GM18507 (cell line): ENCODE measurements around the gene FYB1.

Experiments used
- DNase-seq: peaks from one replicate; pipeline ENCODE4 v3.0.0; 2011; ENCODE audit warnings: low read depth; ENCODE audit not compliant: insufficient read length; ENCODE audit errors: extremely low spot score
- FAIRE-seq: peaks from 2 replicates; lab custom pipeline; 2011; peaks lifted over from hg19 to GRCh38; lab: Jason Lieb, UNC

FYB1 gene

GRCh38 chr5:39138892-39139291, 80.5 kb downstream of the FYB1 start:
- FAIRE-seq (no peak), DNase-seq (no peak)

- DNase-seq (no peak), FAIRE-seq (no peak)
Measured at GRCh38 chr5:39137819-39138451, 81.4 kb downstream of the FYB1 start.

- DNase-seq (no peak), FAIRE-seq (no peak)
Measured at GRCh38 chr5:39137391-39137790, 82.0 kb downstream of the FYB1 start.

GRCh38 chr5:39132792-39133191, 86.6 kb downstream of the FYB1 start:
- DNase-seq = no peak
- FAIRE-seq = no peak

GRCh38 chr5:39132128-39132447, 87.3 kb downstream of the FYB1 start:
- no peak for DNase-seq
- no peak for FAIRE-seq

GRCh38 chr5:39131210-39132127, 87.9 kb downstream of the FYB1 start:
- FAIRE-seq = no peak
- no peak for DNase-seq

GRCh38 chr5:39130716-39131115, 88.6 kb downstream of the FYB1 start:
- FAIRE-seq (no peak), DNase-seq (no peak)

GRCh38 chr5:39121922-39122321, 97.4 kb downstream of the FYB1 start:
- no peak for DNase-seq
- FAIRE-seq = no peak

- DNase-seq (no peak), FAIRE-seq (no peak)
Measured at GRCh38 chr5:39121315-39121714, 98.0 kb downstream of the FYB1 start.

- DNase-seq (no peak), FAIRE-seq (no peak)
Measured at GRCh38 chr5:39120052-39120420, 99.3 kb downstream of the FYB1 start.

GRCh38 chr5:39119404-39120051, 99.8 kb downstream of the FYB1 start:
- FAIRE-seq = no peak
- no peak for DNase-seq

- FAIRE-seq (no peak), DNase-seq (no peak)
Measured at GRCh38 chr5:39118638-39119037, 100.7 kb downstream of the FYB1 start.

- DNase-seq (no peak), FAIRE-seq (no peak)
Measured at GRCh38 chr5:39117401-39117800, 102.0 kb downstream of the FYB1 start.

GRCh38 chr5:39116344-39117170, 102.8 kb downstream of the FYB1 start:
- FAIRE-seq (no peak), DNase-seq (no peak)

GRCh38 chr5:39115644-39116343, 103.6 kb downstream of the FYB1 start:
- no peak for DNase-seq
- no peak for FAIRE-seq

GRCh38 chr5:39114155-39114554, 105.2 kb downstream of the FYB1 start:
- FAIRE-seq = no peak
- DNase-seq = no peak

- FAIRE-seq = no peak
- DNase-seq = no peak
Measured at GRCh38 chr5:39113354-39113953, 105.9 kb downstream of the FYB1 start.

GRCh38 chr5:39109606-39110005, 109.8 kb downstream of the FYB1 start:
- DNase-seq = no peak
- FAIRE-seq = no peak

- FAIRE-seq = no peak
Measured at GRCh38 chr5:39108987-39109386, 110.4 kb downstream of the FYB1 start.

More at GRCh38 chr5:39108987-39109386, 110.4 kb downstream of the FYB1 start:
- no peak for DNase-seq
